Ecto neural progenitor cell (in vitro differentiated cells): ENCODE data around the gene PPP3R2.
"Not testable (repeated sequence)": the region's sequence is repeated elsewhere in the genome, so short reads cannot be mapped to it uniquely, and the experiment has no call there.

Source experiments
- DNase-seq: peaks from one replicate; pipeline ENCODE4 v3.0.0-alpha.2; 2018; ENCODE audit warnings: low spot score

PPP3R2 gene, protein sequence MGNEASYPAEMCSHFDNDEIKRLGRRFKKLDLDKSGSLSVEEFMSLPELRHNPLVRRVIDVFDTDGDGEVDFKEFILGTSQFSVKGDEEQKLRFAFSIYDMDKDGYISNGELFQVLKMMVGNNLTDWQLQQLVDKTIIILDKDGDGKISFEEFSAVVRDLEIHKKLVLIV

DNA sequence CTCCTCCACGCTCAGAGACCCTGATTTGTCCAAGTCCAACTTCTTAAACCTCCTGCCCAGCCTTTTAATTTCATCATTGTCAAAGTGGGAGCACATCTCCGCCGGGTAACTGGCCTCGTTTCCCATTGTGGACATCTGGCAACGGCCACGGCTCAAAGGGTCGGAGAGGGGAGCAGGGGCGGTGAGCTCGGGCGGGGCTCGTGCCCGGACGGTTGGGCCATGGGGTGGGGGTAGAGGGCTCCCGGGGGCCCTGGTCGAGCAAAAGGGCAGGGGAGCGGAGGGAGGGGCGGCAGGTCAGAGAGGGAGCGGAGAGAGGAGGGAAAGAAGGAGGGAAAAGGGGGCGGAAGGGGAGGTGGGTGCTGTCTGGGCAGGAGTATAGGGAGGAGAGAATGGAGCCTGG, at the start of gene PPP3R2:
TSS of gene PPP3R2 (minus strand) at position 174 of the 400 bp plus-strand sequence. CDS start at position 126, 48 bp downstream.
- no peak for DNase-seq

GRCh38 chr9:101639785-101640665, 45.3 kb upstream of the PPP3R2 start:
- no peak for DNase-seq

GRCh38 chr9:101639311-101639710, 44.5 kb upstream of the PPP3R2 start:
- no peak for DNase-seq

GRCh38 chr9:101636247-101636646, 41.5 kb upstream of the PPP3R2 start:
- DNase-seq, result no peak

GRCh38 chr9:101635473-101635872, 40.7 kb upstream of the PPP3R2 start:
- no peak for DNase-seq

- DNase-seq, result no peak
Measured at GRCh38 chr9:101634741-101635409, 40.1 kb upstream of the PPP3R2 start.

DNA sequence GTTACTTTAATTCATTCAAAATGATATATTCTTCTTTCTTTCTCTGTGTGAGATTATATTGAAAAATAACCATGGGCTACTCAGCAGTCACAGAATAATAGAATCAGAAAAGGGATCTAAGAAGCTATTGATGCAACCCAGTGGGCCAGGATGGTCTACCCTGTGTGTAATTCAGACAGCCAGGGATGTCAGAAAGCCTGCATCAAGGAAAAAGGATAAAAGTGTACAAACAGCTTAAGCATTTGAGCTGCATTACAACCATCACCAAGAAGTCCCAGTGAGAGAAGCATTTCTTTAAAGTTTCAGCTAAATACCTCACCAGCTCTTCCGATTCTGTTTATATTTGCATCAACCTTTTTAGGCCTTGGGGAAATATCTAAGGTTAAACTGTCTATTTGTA, 37.8 kb upstream of the PPP3R2 start:
- DNase-seq, result no peak

- no peak for DNase-seq
Measured at GRCh38 chr9:101631892-101632291, 37.1 kb upstream of the PPP3R2 start.

DNA sequence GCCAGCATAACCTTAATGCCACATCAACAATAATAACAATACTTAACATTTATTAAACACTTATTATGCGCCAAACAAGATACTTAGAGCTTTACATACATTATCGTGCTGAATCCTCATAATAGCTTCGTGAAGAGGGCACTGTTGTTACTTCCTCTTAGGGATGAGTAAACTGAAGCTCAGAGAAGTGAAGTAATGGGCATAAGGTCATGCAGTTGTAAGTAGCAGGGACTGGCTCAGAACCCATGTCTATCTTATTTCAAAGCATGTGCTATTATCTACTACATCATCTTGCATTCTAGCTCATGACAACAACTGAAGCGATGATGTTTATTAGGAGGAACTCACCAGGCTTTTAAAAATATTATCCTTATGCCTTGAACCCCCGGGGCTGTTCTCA, 34.9 kb upstream of the PPP3R2 start:
- DNase-seq, result no peak

- DNase-seq, result no peak
Measured at GRCh38 chr9:101628173-101628572, 33.4 kb upstream of the PPP3R2 start.

DNA sequence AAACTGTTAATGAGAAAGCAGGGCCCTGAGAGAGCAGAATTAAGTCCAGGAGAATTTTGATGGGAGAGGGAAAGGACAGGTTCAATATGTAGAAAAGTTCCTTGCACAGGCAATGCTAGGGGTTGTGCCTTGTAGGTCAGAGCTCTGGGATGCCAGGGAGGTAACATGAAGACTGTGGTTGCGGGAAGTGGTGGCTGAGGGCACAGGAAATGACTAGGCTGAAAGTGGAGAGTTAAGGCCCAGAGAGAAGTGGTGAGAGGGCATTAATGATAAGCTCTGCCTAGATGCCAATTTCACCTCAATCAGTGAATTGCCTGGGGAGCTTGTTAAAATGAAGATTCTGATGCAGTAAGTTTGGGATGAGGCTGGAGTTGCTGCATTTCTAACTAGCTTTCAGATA, 31.5 kb upstream of the PPP3R2 start:
- no peak for DNase-seq

DNA sequence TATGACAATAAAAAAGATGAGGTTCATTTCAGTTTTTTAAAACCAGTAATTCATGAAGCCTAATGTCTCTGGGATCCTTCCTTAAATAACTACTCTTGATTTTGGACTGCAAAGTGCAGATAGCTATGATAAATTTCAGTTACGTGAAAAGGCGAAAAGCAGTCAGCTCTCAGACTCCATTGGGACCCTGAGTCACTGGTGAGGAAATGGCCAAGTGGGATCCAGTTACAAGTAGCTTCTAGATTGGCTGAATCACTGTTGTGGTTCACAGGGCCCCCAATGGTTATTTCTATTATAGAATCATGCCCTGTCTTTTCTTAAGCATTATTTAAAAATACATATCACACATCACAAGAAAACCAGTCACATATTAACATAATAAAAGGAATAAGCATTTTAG, 31.1 kb upstream of the PPP3R2 start:
- DNase-seq, result no peak

DNA sequence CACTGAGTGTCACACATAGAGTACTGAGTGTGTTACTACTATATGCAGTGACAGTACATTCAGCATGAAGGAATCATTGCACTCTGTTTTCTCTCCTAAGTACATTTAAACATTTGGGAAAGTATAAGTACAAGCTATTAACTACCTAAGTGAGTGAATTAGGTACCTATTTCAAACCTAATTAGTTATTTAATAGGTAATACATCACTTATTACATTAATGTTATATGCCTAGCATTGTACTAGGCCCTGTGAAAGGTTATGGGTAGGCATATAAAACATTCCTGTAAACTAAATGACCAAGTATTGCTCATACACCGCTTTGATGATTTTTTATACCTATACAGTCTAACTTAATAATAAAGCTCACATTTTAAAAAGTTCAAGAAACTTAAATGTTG, 25.7 kb upstream of the PPP3R2 start:
- no peak for DNase-seq

- DNase-seq, result no peak
Measured at GRCh38 chr9:101618698-101619097, 23.9 kb upstream of the PPP3R2 start.

- no peak for DNase-seq
Measured at GRCh38 chr9:101605547-101605946, 10.8 kb upstream of the PPP3R2 start.

- no peak for DNase-seq
Measured at GRCh38 chr9:101604296-101604695, 9.5 kb upstream of the PPP3R2 start.

DNA sequence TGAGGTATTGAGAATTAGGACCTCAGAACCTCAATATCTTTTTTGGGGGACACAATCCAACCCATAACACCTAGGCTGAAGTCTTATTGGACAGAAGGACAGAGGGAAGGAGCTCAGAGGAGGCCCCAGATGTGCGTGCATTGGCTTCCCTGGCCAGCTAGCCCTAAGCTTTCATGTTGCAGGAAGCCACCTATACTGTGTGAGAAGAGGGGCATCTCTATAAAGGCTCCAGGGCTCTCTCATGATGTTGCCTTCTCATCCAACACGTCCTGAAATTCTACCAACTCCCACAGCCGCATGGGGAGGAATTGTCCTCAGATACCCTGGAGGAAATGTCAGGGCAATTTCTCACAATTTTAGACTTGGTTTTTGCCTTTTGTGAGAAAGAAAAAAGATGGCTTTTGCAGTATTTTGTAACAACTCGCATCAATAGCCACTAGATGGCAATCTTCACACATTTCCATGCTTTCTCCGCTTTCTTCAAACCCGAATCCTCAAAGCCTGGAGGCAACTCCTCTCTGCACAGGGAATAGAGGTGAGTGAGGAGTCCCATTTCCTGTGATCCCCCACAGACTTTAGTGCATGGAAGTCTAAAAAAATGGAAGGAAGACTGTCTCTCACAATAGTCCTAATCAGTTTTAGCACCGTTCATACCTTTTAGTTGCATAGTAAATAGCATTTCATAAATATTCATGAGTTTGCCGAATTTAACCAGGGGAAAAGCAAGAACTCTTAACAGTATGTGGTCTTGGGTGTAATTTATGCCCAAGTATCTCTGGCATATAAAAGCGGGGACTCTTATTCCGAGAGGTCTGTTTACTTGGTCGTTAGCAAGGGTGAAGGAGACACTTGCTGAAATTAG, 7.4 kb upstream of the PPP3R2 start:
- peak; percentile 50 for DNase-seq

DNA sequence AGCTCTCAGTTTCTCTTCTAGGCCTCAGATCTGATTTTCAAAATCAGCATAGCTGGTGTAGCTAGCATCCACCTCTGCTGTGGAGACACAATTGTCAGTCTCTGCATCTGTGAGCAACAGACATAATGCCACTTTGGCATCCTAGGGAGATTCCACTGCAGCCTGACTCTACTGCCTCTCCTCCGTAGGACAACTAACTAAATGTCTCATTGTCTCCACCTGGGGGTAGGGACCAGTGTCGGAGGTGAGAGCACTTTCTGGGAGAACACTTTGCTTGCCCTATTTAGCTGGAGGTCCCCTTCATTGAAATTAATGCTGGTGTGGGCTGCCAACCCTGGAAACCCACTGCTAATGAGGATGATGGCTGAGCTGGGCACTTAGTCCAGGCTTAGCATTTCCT, 1.4 kb downstream of the PPP3R2 start:
- no peak for DNase-seq

DNA sequence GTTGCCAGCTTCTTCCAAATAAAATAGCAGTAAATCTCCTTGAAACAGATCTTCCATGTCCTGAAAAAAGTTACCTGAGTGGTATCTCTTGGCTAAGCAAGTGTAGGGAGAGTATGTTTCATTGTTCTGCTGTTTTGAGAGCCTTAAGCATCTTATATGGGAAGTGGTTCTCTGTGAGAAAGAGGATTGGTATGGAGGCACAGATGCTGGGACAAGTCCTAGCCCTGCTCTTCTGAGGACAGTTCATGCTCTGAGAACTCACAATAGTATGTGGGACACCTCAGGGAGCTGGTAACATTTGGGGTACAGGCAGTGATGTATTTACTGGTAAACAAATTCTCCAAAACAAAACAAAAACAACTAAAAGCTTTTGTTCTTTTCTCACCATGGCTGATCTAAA, 2.0 kb downstream of the PPP3R2 start:
- no peak for DNase-seq

DNA sequence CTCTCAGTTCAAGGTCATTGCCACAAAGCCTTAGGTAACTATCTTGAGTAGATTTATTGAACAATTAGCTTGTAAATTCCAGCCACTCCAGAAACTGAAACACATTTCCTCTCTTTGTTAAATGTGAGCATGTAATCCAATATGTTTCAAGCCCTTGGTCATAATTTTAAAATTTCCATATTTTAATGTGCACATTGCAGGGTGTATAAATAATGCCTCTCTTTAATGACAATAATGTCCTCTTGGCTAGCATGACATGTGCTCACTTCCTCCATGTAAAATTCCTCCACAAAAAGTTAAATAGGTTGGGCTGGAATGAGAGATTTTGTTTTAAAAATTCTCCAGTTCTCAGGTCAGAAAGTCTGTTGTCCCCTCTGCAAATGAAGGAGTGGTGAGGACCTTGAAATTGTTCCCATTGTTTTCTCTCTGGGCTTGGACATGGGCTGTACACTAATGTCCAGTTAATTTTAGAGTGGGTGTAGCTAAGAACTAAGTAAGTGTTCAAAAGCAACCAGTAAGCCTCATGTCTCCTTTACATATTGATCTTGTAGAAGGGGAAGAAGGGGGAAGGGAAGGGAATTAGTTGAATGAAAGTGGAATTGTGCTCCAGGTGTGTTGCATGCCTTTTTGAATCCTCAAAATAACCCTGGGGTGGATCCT, 2.9 kb downstream of the PPP3R2 start:
- no peak for DNase-seq

DNA sequence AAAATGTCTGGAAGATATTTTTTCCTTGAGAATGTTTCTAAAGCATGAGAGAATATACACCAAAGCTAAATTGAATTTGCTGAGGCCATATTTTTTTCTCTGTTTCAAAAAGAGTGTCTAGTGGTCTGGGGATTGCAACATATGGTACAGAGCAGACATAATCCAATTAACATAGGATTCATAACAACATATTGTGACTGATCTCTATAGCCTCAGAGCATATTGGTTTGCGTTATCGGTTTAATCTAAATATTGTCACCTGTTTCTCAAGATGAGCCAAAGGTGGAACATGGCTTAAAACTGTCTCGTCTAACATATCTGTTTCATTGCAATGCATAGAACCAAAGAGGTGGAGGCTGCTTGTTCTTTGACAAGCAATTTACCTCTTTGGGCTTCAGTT, 3.9 kb downstream of the PPP3R2 start:
- DNase-seq, result no peak

DNA sequence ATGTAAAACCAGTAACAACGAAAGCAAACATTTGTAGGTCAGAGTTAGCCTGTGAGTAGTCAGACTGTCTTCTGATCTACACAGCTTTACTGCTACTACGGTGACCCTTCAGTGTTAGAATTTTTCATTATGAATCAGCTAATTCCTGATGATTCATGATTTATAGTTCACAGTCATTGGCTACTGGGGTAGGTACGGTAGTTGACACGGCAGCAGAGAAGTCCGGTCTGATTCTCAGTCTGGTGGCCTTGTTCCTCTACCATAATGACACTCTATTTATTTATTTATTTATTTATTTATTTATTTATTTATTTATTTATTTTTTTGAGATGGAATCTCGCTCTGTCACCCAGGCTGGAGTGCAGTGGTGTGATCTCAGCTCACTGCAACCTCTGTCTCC, 4.7 kb downstream of the PPP3R2 start:
- not testable (repeated sequence) for DNase-seq
